GM18867 (cell line): ENCODE data around the gene HLA-DPB1.
"Not testable (repeated sequence)": the region's sequence is repeated elsewhere in the genome, so short reads cannot be mapped to it uniquely, and the experiment has no call there.

Source experiments
- ATAC-seq: cut with Tn5 transposase; IDR thresholded peaks from one replicate; pipeline ENCODE4 v1.9.1; 2021; ENCODE audit warnings: mild to moderate bottlenecking, moderate library complexity; ENCODE audit not compliant: unreplicated experiment

Gene HLA-DPB1

DNA sequence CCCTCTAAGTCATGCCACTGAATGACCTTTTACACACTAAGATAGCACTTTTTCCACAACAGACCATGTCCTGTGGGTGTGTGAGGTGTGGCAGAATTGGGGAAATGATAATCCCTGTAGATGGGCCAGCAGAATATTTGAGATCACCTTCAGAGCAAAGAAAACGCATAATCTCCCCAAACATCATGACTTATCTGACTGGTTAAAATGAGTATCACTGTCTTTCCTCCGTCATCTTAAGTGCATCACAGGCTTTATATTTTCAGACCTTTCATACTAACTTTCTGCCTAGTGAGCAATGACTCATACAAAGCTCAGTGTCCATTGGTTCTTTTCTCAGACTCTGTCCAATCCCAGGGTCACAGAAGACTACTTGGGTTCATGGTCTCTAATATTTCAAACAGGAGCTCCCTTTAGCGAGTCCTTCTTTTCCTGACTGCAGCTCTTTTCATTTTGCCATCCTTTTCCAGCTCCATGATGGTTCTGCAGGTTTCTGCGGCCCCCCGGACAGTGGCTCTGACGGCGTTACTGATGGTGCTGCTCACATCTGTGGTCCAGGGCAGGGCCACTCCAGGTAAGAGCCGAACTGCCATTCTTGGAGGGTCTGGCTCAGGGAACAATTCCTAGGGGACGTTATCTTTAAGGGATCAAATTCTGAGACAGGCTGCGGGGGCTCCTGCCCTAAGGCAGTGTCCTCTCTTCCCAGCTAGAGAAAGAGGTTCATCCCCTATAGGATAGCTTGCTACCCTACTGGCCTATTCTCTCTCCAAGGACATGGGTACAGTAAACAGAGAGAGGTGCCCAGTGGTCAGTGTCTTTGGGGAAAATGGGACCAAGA lies at the start of gene HLA-DPB1:
HLA-DPB1 (plus strand) TSS at position 423 of the 838 bp plus-strand sequence; CDS start at position 475, 52 bp downstream.
- ATAC-seq, result peak; percentile 72

DNA sequence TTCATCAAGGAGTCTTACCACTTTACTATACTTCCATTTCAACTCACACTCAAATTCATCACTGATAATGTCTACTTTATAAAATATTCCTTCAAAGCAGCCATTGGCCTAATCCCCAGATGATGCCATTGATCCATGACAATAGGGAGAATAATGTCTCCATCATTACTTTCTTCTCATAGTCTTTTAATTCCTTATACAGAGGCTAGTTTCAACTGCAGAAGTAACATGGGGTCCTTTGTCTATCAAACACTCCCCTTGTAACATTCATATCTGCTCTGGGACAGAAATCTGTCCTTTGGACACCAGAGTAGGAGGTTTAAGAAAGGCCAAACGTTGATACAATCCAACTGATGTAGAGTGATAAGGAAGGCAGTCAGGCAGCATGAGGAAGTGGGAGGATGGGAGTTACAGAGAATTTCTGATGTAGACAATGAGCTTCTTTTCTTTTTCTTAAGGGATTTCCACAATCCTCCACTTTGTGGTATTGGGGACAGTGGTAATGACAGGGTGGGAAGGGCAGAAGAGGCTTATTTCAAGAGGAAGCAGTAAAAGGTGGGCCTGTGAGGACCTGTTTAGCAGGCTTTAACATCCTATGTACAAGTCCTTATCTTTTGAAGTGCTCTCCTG lies 47.5 kb upstream of the HLA-DPB1 start:
- ATAC-seq, result no peak

DNA sequence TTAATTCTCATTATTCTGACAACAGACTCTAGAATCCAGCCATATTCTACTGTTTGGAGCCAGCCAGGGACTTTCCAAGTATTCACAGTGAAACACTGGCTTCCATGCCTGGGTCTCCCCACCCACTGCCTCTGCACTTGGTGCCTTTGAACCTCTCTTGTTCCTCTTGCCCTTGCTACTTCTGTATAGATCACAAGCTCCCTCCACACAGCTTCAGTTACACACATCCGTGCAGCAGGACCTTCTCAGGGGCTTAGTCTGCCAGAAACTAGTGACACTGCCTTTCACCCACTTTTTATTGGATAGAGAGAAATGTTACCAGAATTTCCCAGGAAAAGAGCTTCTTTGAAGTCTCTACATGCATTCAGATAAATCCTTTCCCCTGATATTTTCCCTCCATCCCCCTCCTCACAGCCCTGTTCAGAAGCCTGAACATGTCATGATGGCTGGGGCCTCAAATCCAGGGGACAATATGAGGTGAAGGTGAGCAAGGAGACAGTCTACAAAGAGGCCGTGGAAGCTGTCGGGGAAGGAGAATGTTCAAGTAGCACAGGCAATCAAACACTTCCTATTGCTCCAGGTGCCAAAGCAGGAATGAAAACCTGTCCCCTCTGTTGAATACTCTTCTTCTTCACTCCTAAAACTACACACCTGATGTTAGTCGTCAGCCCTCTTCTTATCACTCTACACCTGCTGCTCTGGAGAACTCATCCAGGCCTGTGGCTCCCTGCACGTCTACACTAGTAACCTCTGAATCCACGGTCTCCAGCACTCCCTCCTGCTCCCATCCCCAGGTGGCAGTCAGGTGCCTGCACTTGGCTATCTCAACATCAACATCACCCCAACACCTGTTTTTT lies 46.2 kb upstream of the HLA-DPB1 start:
- ATAC-seq, result peak; percentile 69

DNA sequence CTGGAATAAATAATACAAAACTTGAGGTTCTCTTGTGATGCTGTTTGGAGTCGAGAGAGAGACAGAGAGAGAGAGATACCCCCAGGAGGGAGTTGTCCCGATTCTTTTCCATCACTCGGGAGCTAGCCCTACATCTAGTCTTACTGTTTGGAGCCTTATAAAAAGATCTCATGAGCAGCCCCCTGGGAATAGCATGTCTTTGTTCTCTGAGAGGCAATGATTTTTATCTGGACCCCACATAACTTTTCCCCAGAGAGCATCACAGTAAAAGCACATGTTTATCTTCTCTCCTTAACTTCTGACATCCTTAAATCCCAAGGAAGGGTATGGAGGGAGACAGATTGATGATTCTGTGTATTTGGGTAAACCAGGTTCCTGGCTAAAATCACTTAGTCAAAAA lies 45.5 kb upstream of the HLA-DPB1 start:
- no peak for ATAC-seq

DNA sequence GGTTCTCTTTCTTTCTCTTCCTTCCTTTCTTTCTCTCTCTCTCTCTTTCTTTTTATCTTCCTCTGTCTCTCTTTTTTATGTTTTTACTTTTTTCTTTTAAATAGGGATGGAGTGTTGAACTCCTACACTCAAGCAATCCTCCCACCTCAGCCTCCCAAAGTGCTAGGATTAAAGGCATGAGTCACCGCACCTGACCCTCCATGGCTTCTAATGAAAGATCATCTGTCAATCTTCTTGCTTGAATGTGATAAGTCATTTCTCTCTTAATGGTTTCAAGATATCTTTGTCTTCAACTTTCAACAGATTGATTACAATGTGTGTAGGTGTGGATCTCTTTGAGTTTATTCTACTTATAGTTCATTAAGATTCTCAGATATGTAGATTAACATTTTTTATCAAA lies 41.2 kb upstream of the HLA-DPB1 start:
- ATAC-seq, result no peak

DNA sequence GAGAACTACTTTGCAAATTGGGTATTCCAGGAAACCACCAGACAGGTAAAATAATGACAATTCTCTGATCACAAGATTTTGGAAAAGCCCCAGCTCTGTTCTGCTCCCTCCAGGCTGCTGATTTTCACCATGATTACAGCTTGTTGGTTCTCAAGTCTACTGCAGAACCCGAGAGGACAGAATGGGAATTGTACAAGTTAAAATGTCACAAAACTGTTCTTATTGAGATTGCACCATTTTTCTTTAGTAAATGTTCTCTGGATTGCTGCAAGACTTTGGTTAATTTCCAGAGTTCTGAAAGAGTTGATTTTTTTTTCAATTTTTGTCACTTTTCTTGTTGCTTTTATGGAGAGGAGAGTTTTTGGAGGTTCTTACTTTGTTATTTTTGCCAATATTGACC lies 39.3 kb upstream of the HLA-DPB1 start:
- no peak for ATAC-seq

DNA sequence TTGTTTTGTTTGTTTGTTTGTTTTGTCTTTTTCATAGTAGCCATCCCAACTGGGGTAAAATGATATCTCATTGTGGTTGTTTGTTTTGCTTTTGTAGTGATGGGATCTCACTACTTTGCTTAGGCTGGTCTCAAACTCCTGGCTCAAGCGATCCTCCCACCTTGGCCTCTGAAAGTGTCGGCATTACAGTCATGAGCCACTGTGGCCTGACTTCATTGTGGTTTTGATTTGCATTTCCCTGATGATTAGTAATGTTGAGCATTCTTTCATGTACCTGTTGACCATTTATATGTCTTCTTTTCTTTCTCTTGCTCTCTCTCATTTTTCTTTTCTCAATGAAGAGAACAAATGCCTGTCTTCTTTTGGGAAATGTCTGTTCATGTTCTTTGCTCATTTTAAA lies 35.6 kb upstream of the HLA-DPB1 start:
- no peak for ATAC-seq

DNA sequence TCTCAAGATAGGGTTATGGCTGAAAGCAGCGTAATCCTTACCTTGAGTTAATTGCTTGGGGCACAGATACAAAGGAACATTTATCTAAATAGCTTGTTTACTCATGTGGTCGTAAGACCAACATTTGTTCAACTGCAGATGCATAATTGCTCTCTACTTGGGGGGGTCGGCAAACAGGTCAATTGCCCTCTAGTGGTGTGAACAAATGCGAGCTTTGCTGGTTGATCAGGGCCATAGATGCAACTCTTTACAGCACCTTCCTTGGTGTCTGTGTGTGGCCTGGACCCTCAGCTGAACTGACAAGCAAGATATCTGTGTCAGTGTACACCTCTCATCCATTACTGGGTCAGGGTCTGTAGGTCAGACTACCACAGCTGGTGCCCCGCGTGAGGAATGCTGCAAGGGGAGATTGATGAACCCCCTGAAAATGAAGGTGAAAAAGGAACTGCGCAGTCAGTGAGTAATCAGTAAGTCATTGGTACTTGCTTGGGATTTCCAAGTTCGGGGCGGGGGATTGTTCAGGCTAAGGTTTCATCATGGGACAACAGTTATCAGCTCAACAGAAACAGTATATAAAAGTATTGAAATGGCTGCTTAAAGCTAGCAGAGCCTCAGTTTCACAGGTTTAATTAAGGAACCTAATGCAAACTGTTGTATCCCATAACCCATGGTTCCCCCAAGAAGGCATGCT lies 26.3 kb upstream of the HLA-DPB1 start:
- no peak for ATAC-seq

DNA sequence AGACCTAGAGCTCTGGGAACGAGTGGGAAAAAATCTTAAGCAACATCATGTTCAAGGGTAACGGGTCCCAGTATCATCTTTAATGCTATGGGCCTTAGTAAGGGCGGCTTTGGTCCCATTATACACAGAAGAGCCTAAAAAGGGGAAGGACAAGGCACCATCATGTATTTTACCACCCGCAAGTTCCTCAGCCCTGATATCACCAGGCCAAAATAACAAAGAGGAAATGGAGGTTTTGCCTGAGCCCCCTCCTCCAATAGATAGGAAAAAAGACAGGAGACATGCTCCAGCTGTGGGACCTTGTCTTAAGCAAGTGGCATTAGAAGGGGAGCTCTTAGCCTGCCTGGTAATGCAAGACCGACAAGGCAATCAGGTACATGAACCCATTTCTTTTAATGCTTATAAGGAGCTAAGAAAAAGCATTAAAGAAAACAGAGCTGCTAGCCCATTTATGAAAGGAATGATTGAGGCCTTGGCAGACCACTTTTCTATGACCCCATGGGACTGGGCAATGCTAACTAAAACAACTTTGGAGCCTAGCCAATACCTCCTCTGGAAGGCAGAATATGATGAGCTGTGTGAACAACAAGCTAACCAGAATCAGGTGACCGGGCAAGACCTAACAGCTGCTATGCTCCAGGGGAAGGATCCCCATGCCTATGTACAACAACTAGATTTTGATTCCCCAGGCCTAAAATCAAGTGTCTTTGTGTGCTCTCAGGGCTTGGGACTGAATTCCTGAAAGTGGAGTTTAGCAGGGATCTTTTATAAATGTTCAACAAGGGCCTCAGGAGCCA lies 25.6 kb upstream of the HLA-DPB1 start:
- no peak for ATAC-seq

DNA sequence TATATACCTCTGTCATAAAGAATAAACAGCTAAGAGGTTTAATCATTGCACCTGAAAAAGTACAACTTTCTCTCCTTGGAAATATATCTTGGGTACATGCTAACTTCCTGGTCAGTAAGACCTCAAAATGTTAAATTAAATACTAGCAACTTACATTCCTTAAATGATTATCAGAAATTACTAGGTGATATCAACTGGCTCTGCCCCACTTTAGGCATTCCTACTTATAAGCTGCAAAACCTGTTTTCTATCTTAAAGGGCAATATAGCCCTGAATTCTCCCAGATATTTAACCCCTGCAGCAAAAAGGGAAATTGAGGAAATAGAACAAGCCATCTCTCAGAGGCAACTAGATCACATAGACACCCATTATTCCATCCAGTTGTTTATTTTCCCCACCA lies 23.2 kb upstream of the HLA-DPB1 start:
- ATAC-seq, result no peak

DNA sequence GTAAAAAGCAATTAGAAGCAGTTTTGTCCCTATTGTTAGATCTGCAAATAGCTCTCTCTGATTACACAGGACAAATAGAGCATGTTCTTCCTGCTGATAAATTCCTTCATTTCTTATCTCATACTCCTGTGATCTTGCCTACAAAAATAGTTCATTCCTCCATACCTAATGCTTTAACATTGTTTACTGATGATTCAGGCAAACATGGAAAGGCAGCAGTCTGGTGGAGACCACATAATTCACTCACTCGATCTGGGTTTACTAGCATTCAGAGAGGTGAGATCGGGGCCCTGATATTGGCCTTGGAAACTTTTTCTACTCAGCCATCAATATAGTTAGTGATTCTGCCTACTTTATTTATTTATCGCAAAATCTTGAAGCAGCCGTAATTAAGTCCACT lies 22.6 kb upstream of the HLA-DPB1 start:
- ATAC-seq, result no peak

DNA sequence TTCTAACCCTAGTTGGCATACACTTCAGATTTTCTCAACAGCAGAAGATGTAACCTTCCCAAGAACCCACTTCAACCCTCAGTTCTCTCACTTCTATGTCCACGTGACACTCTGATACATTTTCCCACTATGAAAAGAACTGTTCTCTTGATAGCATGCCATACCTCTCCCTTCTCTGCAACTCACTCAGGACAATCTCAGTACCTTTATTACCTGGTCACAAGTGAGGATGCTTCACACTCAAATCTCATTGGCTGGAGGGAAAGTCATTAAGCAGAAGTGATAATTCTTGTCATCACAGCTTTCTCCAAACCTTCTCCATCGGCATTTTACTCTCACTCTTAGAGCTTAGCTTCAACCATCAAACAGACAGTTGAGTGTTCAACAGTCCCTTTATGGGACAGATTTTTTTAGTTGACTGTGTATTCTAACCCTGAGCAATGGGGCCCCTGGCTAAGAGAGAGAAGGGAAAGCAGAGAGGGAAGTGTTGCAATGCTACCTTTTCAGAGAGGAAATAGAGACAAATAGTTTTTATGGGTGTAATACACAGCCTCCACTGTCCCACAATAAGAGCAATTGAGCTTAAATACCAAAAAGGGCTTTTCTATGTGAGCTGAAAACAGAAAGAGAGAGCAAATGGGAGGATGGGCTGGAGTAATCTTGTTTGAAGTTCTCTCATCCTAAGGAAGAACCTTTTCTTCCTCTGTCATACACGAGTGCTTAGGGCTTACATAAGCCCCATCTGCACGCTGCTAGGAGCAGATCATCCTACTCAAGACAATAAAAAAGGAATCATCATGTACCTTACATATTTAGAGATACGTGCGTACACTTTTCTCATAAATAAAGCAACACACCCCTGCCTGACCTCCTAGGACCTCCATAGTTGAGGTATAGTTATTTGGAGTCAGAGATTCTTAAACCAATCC lies 18.3 kb upstream of the HLA-DPB1 start:
- no peak for ATAC-seq

DNA sequence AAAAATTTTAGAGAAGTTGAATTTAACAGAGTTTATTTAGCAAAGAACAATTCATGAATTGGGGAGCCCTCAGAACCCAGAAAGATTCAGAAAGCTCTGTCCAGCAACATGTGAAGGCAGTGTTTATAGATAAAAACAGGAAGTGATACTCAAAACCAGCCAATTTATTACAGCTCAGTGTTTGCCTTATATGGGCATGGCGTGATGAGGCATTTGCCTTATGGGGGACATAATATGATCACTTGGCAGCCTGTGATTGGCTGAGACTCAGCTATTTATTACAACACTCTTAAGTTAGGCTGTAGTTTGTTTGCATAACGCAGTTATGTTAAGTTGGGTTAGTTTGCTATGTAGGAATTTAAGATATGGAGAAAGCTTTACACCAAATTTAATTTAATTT lies 13.8 kb upstream of the HLA-DPB1 start:
- ATAC-seq, result no peak

DNA sequence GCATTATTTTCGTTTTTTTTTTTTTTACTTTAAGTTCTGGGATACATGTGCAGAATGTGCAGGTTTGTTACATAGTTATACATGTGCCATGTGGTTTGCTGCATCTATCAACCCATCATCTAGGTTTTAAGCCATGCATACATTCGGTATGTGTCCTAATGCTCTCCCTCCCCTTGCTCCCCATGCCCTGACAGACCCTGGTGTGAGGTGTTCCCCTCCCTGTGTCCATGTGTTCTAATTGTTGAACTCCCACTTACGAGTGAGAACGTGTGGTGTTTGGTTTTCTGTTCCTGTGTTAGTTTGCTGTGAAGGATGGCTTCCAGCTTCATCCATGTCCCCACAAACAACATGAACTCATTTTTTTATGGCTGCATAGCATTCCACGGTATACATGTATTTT lies 12.4 kb upstream of the HLA-DPB1 start:
- not testable (repeated sequence) for ATAC-seq

DNA sequence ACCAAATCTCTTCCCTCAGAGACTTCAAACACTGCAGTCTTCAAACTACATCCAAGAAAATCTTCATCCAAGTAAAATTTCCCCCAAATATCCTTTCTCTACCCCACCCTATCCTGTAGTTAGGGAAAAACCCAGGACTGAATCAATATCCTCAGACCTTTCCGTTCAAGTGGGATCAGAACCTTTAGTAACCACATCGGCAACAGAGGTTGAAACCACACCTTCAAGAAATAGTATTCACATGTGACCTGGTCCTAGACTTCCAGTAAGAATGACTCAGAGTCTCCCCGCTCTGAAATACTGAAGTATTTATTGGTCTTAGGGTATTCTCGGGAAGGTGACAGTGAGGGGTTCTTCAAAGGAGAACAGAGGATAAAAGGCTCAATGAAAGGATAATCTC lies 11.1 kb upstream of the HLA-DPB1 start:
- ATAC-seq, result no peak

DNA sequence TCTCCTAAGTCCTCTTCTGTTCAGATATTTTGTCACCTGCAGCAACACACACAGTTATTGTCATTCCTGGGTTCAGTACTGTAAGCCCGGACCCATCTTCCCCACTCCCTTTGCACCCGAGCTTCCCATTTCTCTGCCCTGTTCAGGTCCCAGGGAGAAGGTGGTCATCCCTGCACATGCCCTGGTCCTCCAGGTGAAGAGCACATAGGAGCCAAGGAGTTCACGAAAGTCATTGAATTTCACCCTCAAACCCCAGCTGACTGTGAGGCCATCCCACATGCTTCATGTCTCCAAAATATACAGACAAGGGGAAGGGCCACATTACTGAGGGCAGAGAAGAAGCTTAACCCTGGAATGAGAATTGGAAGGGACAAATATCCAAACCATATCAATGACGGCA lies 10.5 kb upstream of the HLA-DPB1 start:
- no peak for ATAC-seq

DNA sequence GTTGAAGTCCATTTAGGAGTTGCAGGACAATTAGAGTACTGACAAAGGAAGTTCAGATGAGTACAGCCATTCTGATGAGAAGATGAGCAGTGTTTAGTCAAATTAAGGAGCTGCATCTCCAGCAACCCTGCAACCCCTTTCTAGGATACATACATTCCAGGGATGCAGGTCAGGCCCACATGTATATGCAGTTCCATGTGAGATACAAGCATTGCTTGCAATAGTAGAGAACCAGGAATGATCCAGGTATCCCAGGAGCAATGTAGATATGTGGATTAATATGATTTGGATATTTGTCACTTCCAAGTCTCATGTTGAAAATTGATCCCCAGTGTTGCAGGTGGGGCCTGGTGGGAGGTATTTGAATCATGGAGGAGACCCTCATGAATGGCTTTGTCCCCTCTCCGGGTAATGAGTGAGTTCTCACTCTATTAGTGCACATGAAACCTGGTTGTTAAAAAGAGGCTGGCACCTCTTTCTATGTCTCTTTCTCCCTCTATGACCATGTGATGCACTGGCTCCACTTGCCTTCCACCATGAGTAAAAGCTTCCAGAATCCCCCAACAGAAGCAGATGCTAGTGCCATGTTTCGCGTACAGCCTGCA lies 8.8 kb upstream of the HLA-DPB1 start:
- no peak for ATAC-seq

DNA sequence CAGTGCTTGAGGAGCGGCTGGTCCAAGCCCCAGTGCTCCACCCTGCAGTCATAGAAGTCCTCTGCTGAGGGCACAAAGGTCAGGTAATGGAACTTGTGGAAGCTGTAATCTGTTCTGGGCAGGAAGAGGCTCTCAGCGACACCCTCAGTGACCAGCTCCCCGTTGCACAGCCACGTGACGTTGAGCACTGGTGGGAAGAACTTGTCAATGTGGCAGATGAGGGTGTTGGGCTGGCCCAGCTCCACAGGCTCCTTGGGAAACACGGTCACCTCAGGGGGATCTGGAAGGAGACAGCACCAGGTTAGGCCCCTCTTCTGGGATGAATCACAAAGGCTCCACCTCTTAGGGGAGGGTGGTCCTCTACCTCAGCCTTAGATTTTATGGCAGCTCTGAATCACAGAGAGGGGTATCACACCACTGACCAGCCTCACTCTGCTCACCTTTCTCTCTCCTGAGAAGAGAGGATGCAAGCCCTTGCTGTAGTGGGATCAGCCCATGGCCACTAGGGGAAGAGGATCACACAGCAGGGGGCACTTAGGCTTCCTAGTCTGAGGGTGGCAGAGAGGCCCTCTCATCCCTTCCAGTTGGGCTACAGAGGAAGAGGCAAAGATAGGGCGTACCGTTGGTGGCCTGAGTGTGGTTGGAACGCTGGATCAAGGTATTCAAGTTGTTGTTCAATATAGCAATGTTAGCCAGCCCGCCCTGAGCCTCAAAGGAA lies 6.6 kb upstream of the HLA-DPB1 start:
- no peak for ATAC-seq
